WTC11 (cell line): Measurements from ENCODE around the gene GASK1A. TPM values are rescaled to one million over a fixed set of nuclear protein-coding genes. Genes with fewer than 3 reads are reported as not detected.

Experiments
- ATAC-seq: fragments of 200-7000 bp; cut with Tn5 transposase; 2 replicates; pipeline ENCODE4 v1.10.0; 2021; ENCODE audit warnings: mild to moderate bottlenecking, moderate library complexity
- CTCF ChIA-PET: fragments of 300-600 bp; sonication (Branson Sonifier 250); formaldehyde crosslinking; loops from one replicate; lab custom pipeline; 2021; ENCODE audit warnings: antibody characterized with exemption; lab: Charles Lee
- POLR2A ChIA-PET: fragments of 350-600 bp; sonication (Branson Sonifier 250); formaldehyde crosslinking; loops from one replicate; lab custom pipeline; 2021; ENCODE audit warnings: antibody characterized with exemption; lab: Charles Lee
- DNase-seq: peaks from one replicate; pipeline ENCODE4 v3.0.0; 2021; ENCODE audit warnings: low spot score
- H3K27ac Mint-ChIP-seq: 2 replicates; pipeline ENCODE4 v1.8.0; 2021; ENCODE audit warnings: mixed read lengths
- H3K27me3 Mint-ChIP-seq: 2 replicates; pipeline ENCODE4 v1.8.0; 2021; ENCODE audit warnings: low read depth, mild to moderate bottlenecking, moderate library complexity, mixed read lengths
- H3K36me3 Mint-ChIP-seq: 2 replicates; pipeline ENCODE4 v1.8.0; 2021; ENCODE audit warnings: mixed read lengths
- H3K4me1 Mint-ChIP-seq: 2 replicates; pipeline ENCODE4 v1.8.0; 2022; ENCODE audit warnings: mixed read lengths
- H3K4me3 Mint-ChIP-seq: 2 replicates; pipeline ENCODE4 v1.8.0; 2021; ENCODE audit warnings: mild to moderate bottlenecking, moderate library complexity, mixed read lengths
- H3K9me3 Mint-ChIP-seq: 2 replicates; pipeline ENCODE4 v1.8.0; 2021; ENCODE audit warnings: mixed read lengths
- ATF1 ChIP-seq: sonication (generic); formaldehyde crosslinking; IDR thresholded peaks from 2 replicates; pipeline ENCODE4 v1.8.1; 2023; ENCODE audit warnings: mild to moderate bottlenecking, moderate library complexity, missing genetic modification reagents
- ATF3 ChIP-seq: sonication (generic); formaldehyde crosslinking; conservative IDR thresholded peaks from 2 replicates; pipeline ENCODE4 v1.8.1; 2022; ENCODE audit warnings: mild to moderate bottlenecking, missing genetic modification reagents
- CREM ChIP-seq: sonication (generic); formaldehyde crosslinking; IDR thresholded peaks from 2 replicates; pipeline ENCODE4 v1.8.1; 2022; ENCODE audit warnings: mild to moderate bottlenecking, missing genetic modification reagents, moderate library complexity
- E2F1 ChIP-seq: sonication (generic); formaldehyde crosslinking; IDR thresholded peaks from 2 replicates; pipeline ENCODE4 v1.8.0; 2022; ENCODE audit warnings: mild to moderate bottlenecking, missing genetic modification reagents
- ESRRA ChIP-seq: sonication (generic); formaldehyde crosslinking; IDR thresholded peaks from 2 replicates; pipeline ENCODE4 v1.8.1; 2022; ENCODE audit warnings: mild to moderate bottlenecking, missing genetic modification reagents, borderline replicate concordance
- FOXK1 ChIP-seq: sonication (generic); formaldehyde crosslinking; IDR thresholded peaks from 2 replicates; pipeline ENCODE4 v1.8.0; 2022; ENCODE audit warnings: mild to moderate bottlenecking, moderate library complexity, missing genetic modification reagents
- FOXP4 ChIP-seq: sonication (generic); formaldehyde crosslinking; IDR thresholded peaks from 2 replicates; pipeline ENCODE4 v1.8.0; 2022; ENCODE audit warnings: mild to moderate bottlenecking, missing genetic modification reagents
- GTF2I ChIP-seq: fragments of 250-450 bp; sonication (Bioruptor Pico); conservative IDR thresholded peaks from 2 replicates; pipeline ENCODE4 v1.4.0; 2021; ENCODE audit warnings: mild to moderate bottlenecking
- HMGA2 ChIP-seq: fragments of 250-450 bp; sonication (Bioruptor Pico); IDR thresholded peaks from 2 replicates; pipeline ENCODE4 v1.4.0; 2021; ENCODE audit warnings: mild to moderate bottlenecking, moderate library complexity
- HMGXB4 ChIP-seq: sonication (generic); formaldehyde crosslinking; IDR thresholded peaks from 2 replicates; pipeline ENCODE4 v1.8.1; 2023; ENCODE audit warnings: mild to moderate bottlenecking, moderate library complexity, missing genetic modification reagents
- MAX ChIP-seq: sonication (generic); formaldehyde crosslinking; IDR thresholded peaks from 2 replicates; pipeline ENCODE4 v1.8.0; 2022; ENCODE audit warnings: mild to moderate bottlenecking, missing genetic modification reagents
- MLX ChIP-seq: sonication (generic); formaldehyde crosslinking; IDR thresholded peaks from 2 replicates; pipeline ENCODE4 v1.8.1; 2023; ENCODE audit warnings: mild to moderate bottlenecking, missing genetic modification reagents, moderate library complexity
- MYBL2 ChIP-seq: sonication (generic); formaldehyde crosslinking; IDR thresholded peaks from 2 replicates; pipeline ENCODE4 v1.8.1; 2023; ENCODE audit warnings: mild to moderate bottlenecking, moderate library complexity, missing genetic modification reagents
- NFATC4 ChIP-seq: fragments of 250-450 bp; sonication (Bioruptor Pico); IDR thresholded peaks from 2 replicates; pipeline ENCODE4 v1.9.0; 2021; ENCODE audit warnings: mild to moderate bottlenecking
- NFE2L1 ChIP-seq: sonication (generic); formaldehyde crosslinking; IDR thresholded peaks from 2 replicates; pipeline ENCODE4 v1.8.1; 2023; ENCODE audit warnings: missing genetic modification reagents
- NFYB ChIP-seq: sonication (generic); formaldehyde crosslinking; conservative IDR thresholded peaks from 2 replicates; pipeline ENCODE4 v1.8.0; 2022; ENCODE audit warnings: low read depth, missing genetic modification reagents
- NR3C1 ChIP-seq: sonication (generic); formaldehyde crosslinking; conservative IDR thresholded peaks from 2 replicates; pipeline ENCODE4 v1.8.1; 2023; ENCODE audit warnings: low read depth, mild to moderate bottlenecking, missing genetic modification reagents
- OVOL2 ChIP-seq: fragments of 250-450 bp; sonication (Bioruptor Pico); IDR thresholded peaks from 2 replicates; pipeline ENCODE4 v1.9.0; 2021; ENCODE audit warnings: mild to moderate bottlenecking, borderline replicate concordance
- PRRX2 ChIP-seq: fragments of 250-450 bp; sonication (Bioruptor Pico); IDR thresholded peaks from 2 replicates; pipeline ENCODE4 v1.8.0; 2021; ENCODE audit warnings: mild to moderate bottlenecking
- SOX15 ChIP-seq: fragments of 250-450 bp; sonication (Bioruptor Pico); IDR thresholded peaks from 2 replicates; pipeline ENCODE4 v1.9.0; 2021; ENCODE audit warnings: mild to moderate bottlenecking
- ZBTB21 ChIP-seq: sonication (generic); formaldehyde crosslinking; IDR thresholded peaks from 2 replicates; pipeline ENCODE4 v1.8.1; 2023; ENCODE audit warnings: mild to moderate bottlenecking, missing genetic modification reagents, borderline replicate concordance
- ZNF138 ChIP-seq: sonication (generic); formaldehyde crosslinking; conservative IDR thresholded peaks from 2 replicates; pipeline ENCODE4 v1.8.1; 2022; ENCODE audit warnings: mild to moderate bottlenecking, moderate library complexity, missing genetic modification reagents
- ZNF219 ChIP-seq: sonication (generic); formaldehyde crosslinking; IDR thresholded peaks from 2 replicates; pipeline ENCODE4 v1.8.0; 2023; ENCODE audit warnings: missing genetic modification reagents, mild to moderate bottlenecking, borderline replicate concordance
- ZNF232 ChIP-seq: sonication (generic); formaldehyde crosslinking; IDR thresholded peaks from 2 replicates; pipeline ENCODE4 v1.8.0; 2022; ENCODE audit warnings: mild to moderate bottlenecking, missing genetic modification reagents
- ZNF425 ChIP-seq: fragments of 250-450 bp; sonication (Bioruptor Pico); conservative IDR thresholded peaks from 2 replicates; pipeline ENCODE4 v1.9.0; 2021; ENCODE audit warnings: mild to moderate bottlenecking
- ZNF671 ChIP-seq: fragments of 250-450 bp; sonication (Bioruptor Pico); IDR thresholded peaks from 2 replicates; pipeline ENCODE4 v1.8.0; 2021; ENCODE audit warnings: mild to moderate bottlenecking
- total RNA-seq: library from RNA; stranded (reverse); gene quantifications from 3 replicates; pipeline ENCODE4 v1.2.3, GENCODE V29; 2021

Gene GASK1A
- total RNA-seq, 1 experiment from 2014 or later, result 9.6 TPM

GRCh38 chr3:43062040-43062563 lies 83.0 kb downstream of the GASK1A start (continued):
- TF ChIP-seq ESRRA, result no peak
- TF ChIP-seq SOX15 (CRISPR knock-in tag), result no peak
- TF ChIP-seq CREM (CRISPR knock-in tag), result no peak
- no peak for TF ChIP-seq GTF2I (CRISPR knock-in tag)
- no peak for TF ChIP-seq NFATC4 (CRISPR knock-in tag)
- no peak for TF ChIP-seq MAX
- no peak for TF ChIP-seq E2F1 (CRISPR knock-in tag)
- no peak for TF ChIP-seq PRRX2 (CRISPR knock-in tag)
- no peak for TF ChIP-seq ATF1
- TF ChIP-seq ZNF138 (CRISPR knock-in tag), result no peak

GRCh38 chr3:43062564-43063040 lies 83.5 kb downstream of the GASK1A start:
- Mint-ChIP-seq H3K27ac (peak overlapping the region; percentile 45; the same call in 1 of the 2 replicates), H3K36me3 (peaks cover 34% of the 10 kb centered on the region)
- POLR2A ChIA-PET, result no interaction called here
- DNase-seq (no peak), ATAC-seq (0 out of 2 replicates have a peak, but pooled peaks have one; percentile 46)
- no peak for TF ChIP-seq ZBTB21 (CRISPR knock-in tag)
- TF ChIP-seq NFYB, result no peak
- TF ChIP-seq FOXP4 (CRISPR knock-in tag), result no peak
- TF ChIP-seq NFE2L1 (CRISPR knock-in tag), result no peak
- no peak for TF ChIP-seq HMGXB4 (CRISPR knock-in tag)
- no peak for TF ChIP-seq ATF3
- no peak for TF ChIP-seq ZNF219 (CRISPR knock-in tag)
- TF ChIP-seq, all 79 proteins: peak for 0
- Mint-ChIP-seq H3K4me1 (peaks cover 10% of the 10 kb centered on the region), H3K4me3 (no peak overlapping the region), H3K9me3 (peaks cover 27% of the 10 kb centered on the region), H3K27me3 (peaks cover 8% of the 10 kb centered on the region; the same call in 1 of the 2 replicates)
- CTCF ChIA-PET, result interaction anchor here (1.0 kb wide), 1 partner anchor 9 kb away, joined by 4 read pairs; no protein-coding TSS in a partner anchor

- Mint-ChIP-seq H3K4me3 (no peak overlapping the region), H3K36me3 (peaks cover 34% of the 10 kb centered on the region), H3K4me1 (peaks cover 10% of the 10 kb centered on the region), H3K27me3 (peaks cover 8% of the 10 kb centered on the region; the same call in 1 of the 2 replicates), H3K9me3 (peaks cover 27% of the 10 kb centered on the region), H3K27ac (no peak overlapping the region)
- CTCF ChIA-PET, result interaction anchor here (1.0 kb wide), 1 partner anchor 8 kb away, joined by 4 read pairs; no protein-coding TSS in a partner anchor
- DNase-seq (no peak), ATAC-seq (no peak)
- POLR2A ChIA-PET, result no interaction called here
- TF ChIP-seq MYBL2 (CRISPR knock-in tag) (no peak), OVOL2 (CRISPR knock-in tag) (no peak), ZBTB21 (CRISPR knock-in tag) (no peak), HMGA2 (CRISPR knock-in tag) (no peak), FOXK1 (CRISPR knock-in tag) (no peak), MAX (no peak), ZNF671 (CRISPR knock-in tag) (no peak), NR3C1 (no peak), ZNF425 (CRISPR knock-in tag) (no peak), ZNF232 (CRISPR knock-in tag) (no peak), MLX (CRISPR knock-in tag) (no peak)
These were observed 84.0 kb downstream of the GASK1A start for GRCh38 chr3:43063114-43063513.
